HL-60/S4 treated with retinoic acid at 250 ng/mL for 4 days and 3 days (cell line): ENCODE results near the gene SCAANT1.

Source experiments
- in situ Hi-C: fragments of 300-500 bp; cut with MboI; formaldehyde crosslinking; loops from 2 replicates; pipeline ENCODE4 v1.7.0; 2022; ENCODE audit warnings: low sequenced_read_pairs

SCAANT1 gene

GRCh38 chr3:63864008-63864964 is 47.9 kb downstream of the SCAANT1 start:
- in situ Hi-C loops: no loop called here

GRCh38 chr3:63863150-63864007 is 48.8 kb downstream of the SCAANT1 start, which contains the start of the genes ATXN7 and THOC7:
TSS of gene ATXN7 (plus strand) at chr3:63863867. CDS start at chr3:63912599, 48,732 bp downstream.
TSS of gene THOC7 (minus strand) at chr3:63863805. CDS start at chr3:63863790, 15 bp downstream.
- in situ Hi-C loops: no loop called here

- in situ Hi-C loops: no loop called here
These were observed 49.4 kb downstream of the SCAANT1 start for GRCh38 chr3:63862804-63863149.
